GM18498 (cell line): ENCODE measurements around the gene AGO3.
A peak's percentile ranks its signal among the peaks of the same experiment; 100 is the strongest.

ENCODE experiments used
- ATAC-seq: cut with Tn5 transposase; IDR thresholded peaks from one replicate; pipeline ENCODE4 v1.9.1; 2021; ENCODE audit warnings: mild to moderate bottlenecking, moderate library complexity; ENCODE audit not compliant: unreplicated experiment

The AGO3 gene

DNA sequence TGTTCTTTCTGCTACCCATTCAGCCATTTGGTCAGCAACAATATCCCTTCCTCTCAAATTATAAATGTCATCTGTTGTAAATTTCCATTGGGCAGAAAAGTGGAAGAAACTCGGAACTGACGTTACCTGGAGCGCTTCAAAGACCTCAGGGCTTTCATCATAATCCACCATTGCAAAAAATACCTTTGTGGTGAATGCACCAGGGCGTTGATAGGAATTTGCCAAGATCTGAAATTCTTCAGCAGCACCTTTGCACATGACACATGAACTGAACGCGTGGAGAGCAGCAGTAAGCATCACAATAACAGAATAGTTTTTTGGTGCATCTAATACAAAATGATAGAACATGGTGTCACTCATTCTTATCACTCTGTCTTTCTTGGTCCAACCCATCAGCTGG is 149.9 kb downstream of the AGO3 start:
- no peak for ATAC-seq

DNA sequence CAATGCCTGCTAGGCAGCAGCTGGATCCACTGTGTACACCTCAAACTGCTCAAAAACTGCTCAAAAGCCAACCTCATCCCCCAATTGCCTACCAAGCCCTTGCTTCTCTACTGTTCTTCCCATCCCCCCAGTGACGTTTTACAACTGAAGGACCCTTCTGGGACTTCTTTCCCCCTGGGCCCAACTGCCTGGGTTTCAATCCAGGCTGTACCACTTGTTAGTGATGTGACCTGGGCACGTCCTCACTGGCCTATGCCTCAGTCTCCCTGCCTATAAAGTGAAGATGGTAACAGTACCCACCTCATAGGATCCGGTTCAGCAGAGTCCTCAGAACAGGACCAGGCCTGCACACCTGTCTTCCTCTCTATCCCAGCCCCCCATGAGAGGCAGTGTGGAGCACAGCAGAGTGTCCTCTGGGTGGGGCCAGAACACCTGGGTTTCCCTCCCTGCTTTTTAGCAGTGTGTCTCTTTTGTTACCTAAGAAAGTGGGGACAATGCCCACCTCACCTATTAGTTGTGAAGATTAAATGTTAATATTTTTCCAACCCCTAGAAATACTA is 151.1 kb downstream of the AGO3 start:
- ATAC-seq: no peak

DNA sequence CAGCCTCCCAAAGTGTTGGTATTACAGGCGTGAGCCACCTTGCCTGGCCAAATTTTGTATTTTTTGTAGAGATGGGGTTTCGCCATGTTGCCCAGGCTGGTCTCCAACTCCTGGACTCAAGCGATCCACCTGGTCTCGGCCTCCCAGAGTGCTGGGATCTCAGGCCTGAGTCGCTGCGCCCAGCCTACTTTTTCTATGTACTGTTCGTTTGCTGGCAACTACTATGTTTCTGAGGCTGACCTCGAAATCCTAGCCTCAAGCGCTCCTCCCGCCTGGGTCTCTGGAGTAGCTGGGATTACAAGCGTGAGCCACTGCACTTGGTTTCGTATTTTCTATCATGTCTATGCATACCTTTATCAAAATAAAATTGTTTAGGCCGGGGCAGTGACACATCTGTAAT is 152.3 kb downstream of the AGO3 start:
- ATAC-seq: no peak

DNA sequence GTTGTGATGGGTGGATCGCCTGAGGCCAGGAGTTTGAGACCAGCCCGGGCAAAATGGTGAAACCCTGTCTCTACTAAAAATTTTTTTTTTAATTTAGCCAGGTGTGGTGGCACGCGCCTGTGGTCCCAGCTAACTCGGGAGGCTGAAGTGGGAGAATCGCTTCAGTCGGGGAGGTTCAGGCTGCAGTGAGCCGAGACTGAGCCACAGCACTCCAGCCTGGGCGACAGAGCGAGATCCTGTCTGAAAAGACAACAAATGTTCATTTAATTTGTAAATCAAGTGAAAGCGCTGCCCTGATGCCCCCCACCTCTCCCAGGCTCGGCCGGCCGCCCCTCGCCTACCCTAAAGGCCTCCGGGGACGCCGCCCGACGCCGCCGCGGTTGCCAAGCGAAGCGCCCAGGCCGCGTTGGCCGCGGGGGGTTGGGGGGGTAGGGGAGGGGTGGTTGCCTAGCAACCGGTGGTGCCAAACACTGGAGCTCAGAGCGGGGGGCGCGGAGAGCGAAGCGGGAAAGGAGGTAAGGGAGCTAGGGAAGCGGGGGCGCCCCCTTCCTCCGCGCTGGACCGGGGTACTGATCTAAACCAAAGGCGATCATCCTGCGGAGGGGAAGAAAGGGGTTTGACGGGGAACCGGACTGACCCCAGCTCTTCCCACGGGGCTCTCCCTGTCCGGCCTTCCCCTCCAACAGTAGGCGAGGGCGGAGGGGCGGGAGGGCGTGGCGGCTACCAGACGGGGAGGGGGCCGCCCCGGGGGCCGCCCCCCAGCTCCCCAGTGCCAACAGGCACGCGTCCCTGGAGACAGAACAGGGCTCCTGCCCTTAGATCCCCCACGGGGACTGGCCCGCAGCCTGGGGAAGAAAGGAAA is 153.0 kb downstream of the AGO3 start, which contains the start of gene TEKT2:
TEKT2 (plus strand) TSS at position 460 of the 862 bp plus-strand sequence. CDS start 828 bp downstream, outside the sequence.
- no peak for ATAC-seq

DNA sequence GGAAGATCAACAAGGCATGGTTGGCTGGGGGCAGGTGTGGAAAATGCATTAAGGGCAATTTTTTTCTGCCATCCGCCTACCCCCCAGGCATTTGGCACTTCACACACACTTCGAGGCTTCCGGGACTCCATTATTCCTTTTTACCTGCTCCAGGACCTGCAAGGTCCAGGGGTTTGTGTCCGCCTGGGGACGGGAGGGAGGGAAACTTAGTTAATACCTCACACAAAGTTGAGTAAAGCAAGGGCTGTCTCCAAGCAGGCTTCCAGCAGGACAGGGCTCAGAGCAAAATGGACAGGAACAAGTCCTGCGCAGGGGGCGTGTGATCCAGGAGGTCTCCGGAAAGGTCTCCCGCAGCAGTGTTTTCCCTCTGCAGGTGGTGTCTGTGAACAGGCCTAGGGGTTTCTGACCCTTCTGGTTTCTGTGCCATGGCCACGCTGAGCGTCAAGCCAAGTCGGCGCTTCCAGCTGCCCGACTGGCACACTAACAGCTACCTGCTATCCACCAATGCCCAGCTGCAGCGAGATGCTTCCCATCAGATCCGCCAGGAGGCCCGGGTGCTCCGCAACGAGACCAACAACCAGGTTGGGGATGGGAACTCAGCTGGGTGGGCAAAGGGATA is 153.7 kb downstream of the AGO3 start:
- no peak for ATAC-seq

DNA sequence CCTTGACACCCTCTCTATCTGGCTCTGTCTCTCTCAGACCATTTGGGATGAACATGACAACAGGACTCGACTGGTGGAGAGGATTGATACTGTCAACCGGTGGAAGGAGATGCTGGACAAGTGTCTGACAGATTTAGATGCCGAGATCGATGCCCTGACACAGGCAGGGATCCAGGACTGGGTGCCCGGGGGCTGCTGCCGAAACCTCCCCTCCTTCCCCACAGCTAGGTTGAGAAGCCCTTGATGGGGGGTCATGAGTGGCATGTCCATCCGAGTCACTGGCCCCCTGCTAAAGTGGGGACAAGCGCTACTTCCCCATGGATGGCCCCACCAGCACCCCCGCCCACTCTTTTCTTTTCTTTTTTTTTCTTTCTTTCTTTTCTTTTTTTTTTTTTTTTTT is 154.2 kb downstream of the AGO3 start:
- no peak for ATAC-seq

DNA sequence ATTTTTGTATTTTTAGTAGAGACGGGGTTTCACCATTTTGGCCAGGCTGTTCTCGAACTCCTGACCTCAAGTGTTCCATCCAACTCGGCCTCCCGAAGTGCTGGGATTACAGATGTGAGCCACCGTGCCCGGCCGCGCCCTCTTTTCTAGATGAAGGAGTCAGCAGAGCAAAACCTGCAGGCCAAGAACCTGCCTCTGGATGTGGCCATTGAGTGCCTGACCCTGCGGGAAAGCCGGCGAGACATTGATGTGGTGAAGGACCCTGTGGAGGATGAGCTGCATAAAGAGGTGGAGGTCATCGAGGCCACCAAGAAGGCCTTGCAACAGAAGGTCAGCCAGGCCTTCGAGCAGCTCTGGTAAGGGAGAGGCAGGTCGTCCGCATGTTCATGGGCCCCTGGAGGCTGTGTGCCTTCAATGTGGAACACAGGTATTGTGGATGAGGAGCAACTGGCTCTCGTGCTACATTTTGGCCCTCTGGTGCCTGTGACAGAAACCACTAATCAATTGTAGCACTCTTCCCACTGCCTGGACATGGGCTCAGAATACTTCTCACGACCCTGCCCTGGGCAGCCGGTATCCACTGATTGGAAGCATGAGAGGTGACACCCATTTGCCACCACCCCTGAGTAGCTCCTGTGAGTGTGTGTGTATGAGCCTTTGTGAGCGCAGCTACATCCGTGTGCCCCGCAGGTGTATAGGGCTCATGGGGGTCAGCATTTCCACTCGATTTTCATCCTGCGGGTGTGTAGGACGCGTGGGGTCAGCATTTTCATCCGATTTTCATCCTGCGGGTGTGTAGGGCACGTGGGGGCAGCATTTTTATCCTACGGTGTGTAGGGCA is 155.0 kb downstream of the AGO3 start:
- ATAC-seq: no peak

DNA sequence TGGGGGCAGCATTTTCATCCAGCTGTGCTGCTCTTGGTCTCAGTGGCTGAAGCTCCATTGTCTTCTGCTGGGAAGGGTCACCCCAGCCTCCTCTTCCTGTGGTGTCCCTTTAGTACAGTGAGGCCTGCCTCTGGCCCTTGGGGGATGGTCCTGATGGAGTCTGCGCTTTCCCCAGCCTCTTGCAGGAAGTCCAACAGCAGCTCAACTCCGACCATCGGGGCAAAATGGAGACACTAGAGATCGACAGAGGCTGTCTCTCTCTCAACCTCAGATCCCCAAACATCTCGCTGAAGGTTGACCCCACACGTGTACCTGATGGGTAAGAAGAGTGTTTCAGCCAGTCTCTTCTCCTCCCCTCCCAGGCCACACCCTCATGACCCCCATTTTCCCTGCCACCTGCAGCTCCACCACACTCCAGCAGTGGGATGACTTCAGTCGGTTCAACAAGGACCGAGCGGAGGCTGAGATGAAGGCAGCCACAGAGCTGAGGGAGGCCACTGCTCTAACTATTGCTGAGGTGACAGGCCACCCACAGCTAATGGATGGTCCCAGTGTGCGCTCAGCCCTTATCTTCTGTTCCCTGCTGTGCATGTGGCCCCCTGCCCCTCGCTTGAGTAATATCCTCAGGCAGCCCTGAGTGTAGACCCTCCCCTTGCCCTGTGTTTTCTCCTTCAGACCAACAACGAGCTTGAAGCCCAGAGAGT is 155.8 kb downstream of the AGO3 start:
- ATAC-seq: no peak

DNA sequence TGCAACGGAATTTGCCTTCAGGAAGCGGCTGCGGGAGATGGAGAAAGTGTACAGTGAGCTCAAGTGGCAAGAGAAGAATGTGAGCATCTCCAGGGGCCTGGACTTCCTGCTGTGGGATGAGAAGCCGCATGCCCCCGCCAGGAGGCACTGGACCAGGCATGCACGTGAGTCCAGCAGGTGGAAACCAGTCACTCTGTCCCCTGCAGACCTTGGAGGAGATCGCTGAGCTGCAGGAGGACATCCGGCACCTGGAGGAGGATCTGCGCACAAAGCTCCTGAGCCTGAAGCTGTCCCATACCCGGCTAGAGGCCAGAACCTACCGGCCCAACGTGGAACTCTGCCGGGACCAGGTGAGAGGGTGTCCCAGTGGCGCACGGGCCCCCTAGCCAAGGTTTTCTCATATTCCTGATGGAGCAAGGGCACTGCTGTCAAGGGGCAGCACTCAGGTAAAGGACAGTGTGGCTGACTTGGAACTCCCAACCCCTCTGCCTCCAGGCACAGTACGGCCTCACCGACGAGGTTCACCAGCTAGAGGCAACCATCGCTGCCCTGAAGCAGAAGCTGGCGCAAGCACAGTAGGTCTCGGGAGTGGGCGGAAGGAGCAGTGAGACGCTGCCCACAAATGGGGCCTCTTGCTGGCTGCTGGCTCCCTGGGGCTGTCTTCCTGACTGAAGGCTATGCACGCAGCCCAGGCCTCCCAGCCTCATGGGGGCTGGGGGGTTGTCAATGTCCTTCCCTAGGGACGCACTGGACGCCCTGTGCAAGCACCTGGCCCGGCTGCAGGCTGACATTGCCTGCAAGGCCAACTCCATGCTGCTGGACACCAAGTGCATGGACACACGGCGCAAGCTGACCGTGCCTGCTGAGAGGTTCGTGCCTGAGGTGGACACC is 156.6 kb downstream of the AGO3 start:
- ATAC-seq: no peak

DNA sequence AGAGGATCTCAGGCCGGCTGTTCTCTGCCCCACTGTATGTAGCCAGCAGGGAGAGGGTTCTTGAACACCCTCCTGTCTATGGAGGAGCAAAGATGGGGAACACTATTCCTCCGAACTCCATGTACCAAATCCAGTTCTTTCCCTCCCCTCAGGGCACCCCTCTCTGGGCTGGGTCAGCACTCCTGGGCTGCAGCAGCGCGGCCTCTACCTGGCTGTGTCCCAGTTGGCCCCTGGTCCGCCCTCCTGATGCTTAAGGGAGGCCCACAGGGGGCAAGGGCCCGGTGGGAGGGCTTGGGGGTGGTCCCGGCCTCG is 157.3 kb downstream of the AGO3 start:
- no peak for ATAC-seq

DNA sequence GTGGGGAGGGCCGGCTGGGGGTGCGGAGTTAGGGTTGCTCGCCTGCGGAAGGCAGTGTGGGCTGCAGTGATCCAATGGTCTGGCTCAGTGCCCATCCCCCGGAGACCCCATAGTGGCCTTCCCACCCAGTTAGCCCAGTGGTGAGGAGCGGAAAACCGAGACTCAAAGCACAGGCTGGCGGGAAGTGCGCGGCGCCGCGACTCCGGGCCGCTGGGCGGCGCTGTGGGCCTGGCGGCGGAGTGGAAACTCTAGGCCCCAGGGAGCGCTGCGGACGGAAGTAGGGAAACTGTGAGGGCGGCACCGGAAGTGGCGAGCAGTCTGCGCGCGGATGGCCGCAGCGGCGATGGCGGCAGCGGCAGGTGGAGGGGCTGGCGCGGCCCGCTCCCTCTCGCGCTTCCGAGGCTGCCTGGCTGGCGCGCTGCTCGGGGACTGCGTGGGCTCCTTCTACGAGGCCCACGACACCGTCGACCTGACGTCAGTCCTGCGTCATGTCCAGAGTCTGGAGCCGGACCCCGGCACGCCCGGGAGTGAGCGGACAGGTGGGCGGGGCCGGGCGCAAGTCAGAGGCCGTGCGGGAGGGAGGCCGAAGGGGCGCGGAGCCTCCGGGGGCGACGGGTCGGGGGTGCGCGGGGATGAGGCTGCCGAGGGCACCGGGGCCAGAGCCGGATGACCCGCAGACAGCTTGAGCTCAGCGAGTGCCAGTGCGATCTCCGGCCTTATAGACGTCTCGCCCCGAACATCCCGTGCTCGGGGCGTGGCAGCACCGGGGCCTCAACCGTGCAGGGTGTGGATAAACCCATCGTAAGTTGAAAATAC is 157.9 kb downstream of the AGO3 start, which contains the start of gene ADPRS:
ADPRS (plus strand) TSS at position 316 of the 816 bp plus-strand sequence; CDS start at position 329, 13 bp downstream.
- peak; percentile 82 for ATAC-seq

DNA sequence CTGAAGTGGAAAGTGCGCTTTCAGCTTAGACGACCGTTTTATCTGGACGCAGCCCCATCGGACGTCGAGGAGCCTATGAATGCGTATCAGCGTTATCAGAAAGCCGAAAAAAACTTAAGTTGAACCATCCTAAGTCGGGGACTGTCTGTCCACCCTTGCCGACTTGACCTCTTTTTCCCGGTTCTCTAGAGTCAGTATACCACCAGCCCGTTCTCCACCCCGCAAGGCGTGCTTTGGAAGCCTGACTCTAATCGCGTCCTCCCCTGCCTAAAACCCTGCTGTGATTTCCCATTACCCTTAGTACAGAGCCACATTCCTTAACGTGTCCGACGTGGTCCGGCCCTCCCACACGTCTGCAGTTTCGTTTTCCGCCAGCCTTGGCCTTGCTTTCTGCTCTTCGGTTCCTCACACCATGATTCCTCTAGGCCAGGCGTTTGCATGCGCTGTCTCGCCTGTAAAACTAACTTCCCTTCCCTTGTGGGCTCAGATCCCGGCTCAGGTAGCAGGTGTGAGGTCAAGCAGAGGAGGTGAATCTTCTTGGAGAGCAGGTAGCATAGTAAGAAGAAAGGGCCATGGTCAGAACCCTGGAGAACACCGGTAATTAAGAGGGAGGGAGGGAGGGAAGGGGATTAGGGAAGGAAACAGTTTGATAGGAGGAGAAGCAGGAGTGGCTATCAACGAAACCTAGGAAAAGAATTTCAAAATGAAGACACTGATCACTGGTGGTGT is 158.7 kb downstream of the AGO3 start:
- no peak for ATAC-seq

DNA sequence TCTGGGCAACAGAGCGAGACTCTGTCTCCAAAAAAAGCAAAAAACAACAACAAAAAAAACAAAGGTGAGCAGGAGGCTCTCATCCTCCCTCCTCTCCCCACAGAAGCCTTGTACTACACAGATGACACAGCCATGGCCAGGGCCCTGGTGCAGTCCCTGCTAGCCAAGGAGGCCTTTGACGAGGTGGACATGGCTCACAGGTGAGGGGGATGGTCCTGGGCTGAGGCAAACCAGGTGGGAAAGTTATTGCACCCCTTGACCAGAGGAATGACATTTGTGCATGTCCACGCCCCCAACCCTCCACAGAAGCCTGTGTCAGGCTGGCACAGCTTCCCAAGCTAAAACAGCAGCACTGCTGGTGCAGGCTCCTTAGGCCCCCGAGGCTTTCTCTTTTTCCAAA is 160.2 kb downstream of the AGO3 start:
- ATAC-seq: no peak

DNA sequence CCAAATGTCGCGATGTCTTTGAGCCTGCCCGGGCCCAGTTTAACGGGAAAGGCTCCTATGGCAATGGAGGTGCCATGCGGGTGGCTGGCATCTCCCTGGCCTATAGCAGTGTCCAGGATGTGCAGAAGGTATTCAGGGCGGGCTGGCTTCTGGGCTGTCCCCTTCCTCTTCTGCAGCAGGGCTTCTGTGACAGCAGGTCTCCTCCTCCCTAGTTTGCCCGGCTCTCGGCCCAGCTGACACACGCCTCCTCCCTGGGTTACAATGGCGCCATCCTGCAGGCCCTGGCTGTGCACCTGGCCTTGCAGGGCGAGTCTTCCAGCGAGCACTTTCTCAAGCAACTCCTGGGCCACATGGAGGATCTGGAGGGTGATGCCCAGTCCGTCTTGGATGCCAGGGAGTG is 160.8 kb downstream of the AGO3 start:
- no peak for ATAC-seq

DNA sequence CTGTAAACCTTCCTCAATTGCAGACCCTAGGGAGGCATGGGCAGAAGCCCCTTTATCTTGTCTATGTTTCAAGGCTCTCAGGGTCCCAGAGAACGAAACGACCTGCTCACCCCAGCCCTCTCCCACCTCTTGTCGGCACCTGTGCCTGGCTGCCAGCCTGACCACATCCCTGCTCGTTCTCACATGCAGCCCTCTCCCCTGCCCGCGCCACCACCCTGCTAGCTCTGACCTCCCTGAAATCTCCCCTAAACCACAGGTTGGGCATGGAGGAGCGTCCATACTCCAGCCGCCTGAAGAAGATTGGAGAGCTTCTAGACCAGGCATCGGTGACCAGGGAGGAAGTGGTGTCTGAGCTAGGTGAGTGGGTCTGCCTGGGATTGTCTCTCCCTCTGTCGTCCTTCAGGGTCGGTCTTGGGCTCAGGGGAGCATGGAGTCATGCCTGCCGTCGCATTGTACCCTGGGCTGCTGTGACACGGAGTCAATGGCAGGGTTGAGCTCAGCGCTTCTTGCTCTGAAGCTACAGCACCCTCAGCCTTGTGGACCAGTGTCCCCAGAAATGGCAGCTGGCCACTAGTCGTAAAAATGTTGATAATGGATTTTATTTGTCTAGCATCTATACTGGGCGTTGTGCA is 161.4 kb downstream of the AGO3 start:
- no peak for ATAC-seq

DNA sequence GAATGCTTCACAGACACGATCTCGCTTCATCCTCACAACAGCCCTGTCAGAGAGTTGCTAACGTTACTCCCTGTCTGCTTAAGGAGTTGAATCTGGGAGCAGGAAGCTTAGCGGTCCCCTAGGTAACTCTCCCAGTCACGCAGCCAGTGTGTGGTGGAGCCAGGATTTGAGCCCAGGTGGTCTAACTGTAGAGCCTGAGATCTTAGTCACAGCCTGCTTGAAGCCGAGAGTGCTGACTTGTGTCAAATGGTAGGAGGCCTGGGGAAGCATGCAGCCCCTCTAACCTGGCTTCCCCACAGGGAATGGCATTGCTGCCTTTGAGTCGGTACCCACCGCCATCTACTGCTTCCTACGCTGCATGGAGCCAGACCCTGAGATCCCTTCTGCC is 161.9 kb downstream of the AGO3 start:
- no peak for ATAC-seq

DNA sequence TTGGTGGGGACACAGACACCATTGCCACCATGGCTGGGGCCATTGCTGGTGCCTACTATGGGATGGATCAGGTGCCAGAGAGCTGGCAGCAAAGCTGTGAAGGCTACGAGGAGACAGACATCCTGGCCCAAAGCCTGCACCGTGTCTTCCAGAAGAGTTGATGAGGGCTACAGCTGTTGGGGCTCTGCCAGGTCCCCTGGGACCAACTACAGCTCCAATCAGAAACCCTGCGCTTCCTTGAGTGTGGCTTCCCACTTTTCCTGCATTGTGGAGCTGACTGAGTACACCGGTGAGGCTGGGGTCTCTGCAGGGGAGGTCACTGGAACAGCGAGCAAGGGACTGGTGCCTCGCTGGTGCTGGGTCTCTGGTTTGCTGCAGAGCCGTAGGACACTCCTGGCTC is 162.3 kb downstream of the AGO3 start:
- no peak for ATAC-seq

DNA sequence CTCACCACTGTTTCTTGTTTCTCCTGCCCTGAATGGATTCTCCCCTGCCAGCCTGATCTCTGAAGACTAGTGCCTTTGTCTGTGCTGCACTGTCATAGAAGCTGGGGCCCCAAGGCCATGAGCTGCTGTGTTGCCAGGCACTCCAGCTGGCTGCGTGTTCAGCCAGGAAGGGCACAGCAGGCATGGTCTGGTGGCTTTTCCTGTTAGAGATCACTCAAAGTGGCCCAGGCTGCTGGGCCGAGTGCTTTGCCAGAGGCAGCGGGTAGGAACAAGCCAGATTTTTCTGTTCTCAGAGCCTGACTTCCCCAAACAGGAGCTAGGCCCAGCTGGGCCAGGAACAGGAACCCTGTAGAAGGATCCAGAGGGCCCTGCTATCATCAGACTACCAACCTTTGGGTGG is 163.0 kb downstream of the AGO3 start:
- no peak for ATAC-seq
